K562 (cell line): ENCODE results near the gene FBXL13. TPM values are rescaled to one million over a fixed set of nuclear protein-coding genes. Genes with fewer than 3 reads are reported as not detected.

Experiments
- AFF1 ChIP-seq, 2 experiments: fragments of 450-650 bp; IDR thresholded peaks; 2 replicates each; pipeline ENCODE4 v1.6.1; 2018; ENCODE audit warnings: mild to moderate bottlenecking in 2 of 2, low read depth in 1 of 2; ENCODE audit not compliant: partially characterized antibody in 2 of 2
- CEBPB ChIP-seq: fragments of 450-650 bp; IDR thresholded peaks from 2 replicates; pipeline ENCODE4 v1.6.1; 2016; ENCODE audit warnings: missing genetic modification characterization, missing compliant biosample characterization
- DLX4 ChIP-seq: fragments of 250-450 bp; sonication (Bioruptor Pico); IDR thresholded peaks from 2 replicates; pipeline ENCODE4 v1.6.1; 2021; ENCODE audit warnings: mild to moderate bottlenecking
- EWSR1 ChIP-seq: fragments of 450-650 bp; IDR thresholded peaks from 2 replicates; pipeline ENCODE4 v1.6.1; 2018; ENCODE audit warnings: borderline replicate concordance, mild to moderate bottlenecking, low read depth, moderate library complexity; ENCODE audit not compliant: partially characterized antibody
- GABPA ChIP-seq: fragments of 200-800 bp; sonication (Bioruptor generic); conservative IDR thresholded peaks from 2 replicates; pipeline ENCODE4 v1.6.1; 2016; ENCODE audit warnings: low read depth, missing genetic modification characterization, missing compliant biosample characterization
- NCOR1 ChIP-seq: fragments of 450-650 bp; IDR thresholded peaks from 2 replicates; pipeline ENCODE4 v1.6.1; 2016; ENCODE audit warnings: mild to moderate bottlenecking, moderate library complexity
- RBM14 ChIP-seq: fragments of 200-400 bp; formaldehyde crosslinking; IDR thresholded peaks from 2 replicates; pipeline ENCODE4 v1.6.1; 2018; ENCODE audit warnings: low read depth, mild to moderate bottlenecking, low read length, moderate library complexity, borderline replicate concordance; ENCODE audit not compliant: insufficient read depth
- RCOR1 ChIP-seq, 2 experiments: IDR thresholded peaks; 2 replicates each; pipeline ENCODE4 v1.6.1; 2012; ENCODE audit warnings: low read depth in 2 of 2, low read length in 2 of 2, borderline replicate concordance in 1 of 2, improper control_type of control experiment in 1 of 2
- SMARCA4 ChIP-seq: fragments of 450-650 bp; IDR thresholded peaks from 2 replicates; pipeline ENCODE4 v1.6.1; 2016
- UBTF ChIP-seq, 2 experiments: IDR thresholded peaks; 2 replicates each; pipeline ENCODE4 v1.6.1; 2012; ENCODE audit warnings: improper control_type of control experiment in 2 of 2, low read depth in 2 of 2, low read length in 2 of 2, borderline replicate concordance in 1 of 2
- ZFX ChIP-seq: sonication (generic); formaldehyde crosslinking; IDR thresholded peaks from 2 replicates; pipeline ENCODE4 v1.8.0; 2022; ENCODE audit warnings: mild to moderate bottlenecking, missing genetic modification reagents, moderate library complexity
- ZNF146 ChIP-seq: IDR thresholded peaks from one replicate; pipeline ENCODE4 v1.6.1; 2018; ENCODE audit warnings: missing compliant biosample characterization; ENCODE audit not compliant: unreplicated experiment
- ZNF165 ChIP-seq: fragments of 250-450 bp; sonication (Bioruptor Pico); IDR thresholded peaks from 2 replicates; pipeline ENCODE4 v1.4.0; 2020; ENCODE audit warnings: borderline replicate concordance
- ZNF232 ChIP-seq: sonication (generic); formaldehyde crosslinking; IDR thresholded peaks from 2 replicates; pipeline ENCODE4 v1.8.0; 2022; ENCODE audit warnings: mild to moderate bottlenecking, missing genetic modification reagents
- ZNF263 ChIP-seq: sonication (generic); formaldehyde crosslinking; IDR thresholded peaks from 2 replicates; pipeline ENCODE4 v1.8.0; 2022; ENCODE audit warnings: mild to moderate bottlenecking, missing genetic modification reagents, borderline replicate concordance
- ZNF77 ChIP-seq: fragments of 250-450 bp; sonication (Bioruptor Pico); IDR thresholded peaks from 2 replicates; pipeline ENCODE4 v1.5.0; 2020
- polyA plus RNA-seq, 8 experiments: library from polyadenylated mRNA; depleted of rRNA in 4 of 8; stranded (reverse) in 5 of 8; unstranded in 3 of 8; fragments of >200 nt; fragmentation: Nextera tagmentation in 2 of 8; fragmentation: Illumina TruSeq in 1 of 8; extraction: Ambion mirVana in 2 of 8; extraction: Trizol in 1 of 8; gene quantifications; 2 replicates each; pipeline versions ENCODE4 v1.2.1 to v1.2.3, GENCODE V29; 2011 to 2014; ENCODE audit warnings: inconsistent platforms in 1 of 8, missing spikeins in 1 of 8
- total RNA-seq, 7 experiments: library from RNA; depleted of rRNA in 6 of 7; stranded (reverse); fragments of >200 nt in 6 of 7; fragmentation: Illumina TruSeq in 2 of 7; extraction: Trizol in 2 of 7; gene quantifications; 2 replicates each; pipeline versions ENCODE4 v1.2.1 to v1.2.3, GENCODE V29; 2011 to 2021; ENCODE audit warnings: low replicate concordance in 1 of 7
- TF ChIP-seq, protein P1 (sequence below): fragments of 450-650 bp; formaldehyde crosslinking; IDR thresholded peaks from 2 replicates; pipeline ENCODE4 v1.4.0; 2022; ENCODE audit warnings: mild to moderate bottlenecking, moderate library complexity
- TF ChIP-seq, protein P2 (sequence below): sonication (generic); formaldehyde crosslinking; IDR thresholded peaks from 2 replicates; pipeline ENCODE4 v1.8.1; 2022; ENCODE audit warnings: missing genetic modification reagents

Gene FBXL13
- total and polyA plus RNA-seq, 9 of the 15 experiments (the other 6 are each of a cell fraction or from before 2014, with no cell fraction given), result 16.3 to 55.0 (median 25.4) TPM

GRCh38 chr7:102973096-102973802 is 101.3 kb downstream of the FBXL13 start (continued):
- TF ChIP-seq EWSR1 (no peak), ZNF232 (peak; percentile 52; the same call in 1 of the 2 replicates), DLX4 (CRISPR knock-in tag) (no peak), AFF1 (IDR thresholded peaks at IDR 0.05; ENCODE audit: low read depth in 1 of 2, partially characterized antibody in 2 of 2) (peak in 1 of 2 experiments; percentile 73), ZNF146 (peak; percentile 6), ZNF165 (CRISPR knock-in tag) (no peak), GABPA (tag) (peak; percentile 90), NCOR1 (peak; percentile 78), UBTF (IDR thresholded peaks at IDR 0.05; ENCODE audit: borderline replicate concordance in 1 of 2, low read depth in 2 of 2, low read length in 2 of 2) (peak; percentile 55 to 79; a peak in 2 of 4 replicates), ZNF77 (CRISPR knock-in tag) (no peak), RCOR1 (IDR thresholded peaks at IDR 0.05; ENCODE audit: borderline replicate concordance in 1 of 2, low read depth in 2 of 2, low read length in 2 of 2) (peak in 1 of 2 experiments; percentile 59; a peak in 2 of 4 replicates), CEBPB (peak; percentile 73), ZFX (CRISPR knock-in tag) (peak; percentile 97), RBM14 (no peak), SMARCA4 (peak; percentile 85; the same call in 1 of the 2 replicates), ZNF263 (CRISPR knock-in tag) (peak; percentile 47)
- TF ChIP-seq, protein P1, sequence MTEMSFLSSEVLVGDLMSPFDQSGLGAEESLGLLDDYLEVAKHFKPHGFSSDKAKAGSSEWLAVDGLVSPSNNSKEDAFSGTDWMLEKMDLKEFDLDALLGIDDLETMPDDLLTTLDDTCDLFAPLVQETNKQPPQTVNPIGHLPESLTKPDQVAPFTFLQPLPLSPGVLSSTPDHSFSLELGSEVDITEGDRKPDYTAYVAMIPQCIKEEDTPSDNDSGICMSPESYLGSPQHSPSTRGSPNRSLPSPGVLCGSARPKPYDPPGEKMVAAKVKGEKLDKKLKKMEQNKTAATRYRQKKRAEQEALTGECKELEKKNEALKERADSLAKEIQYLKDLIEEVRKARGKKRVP (CRISPR knock-in tag), result peak; percentile 87
- TF ChIP-seq, protein P2, sequence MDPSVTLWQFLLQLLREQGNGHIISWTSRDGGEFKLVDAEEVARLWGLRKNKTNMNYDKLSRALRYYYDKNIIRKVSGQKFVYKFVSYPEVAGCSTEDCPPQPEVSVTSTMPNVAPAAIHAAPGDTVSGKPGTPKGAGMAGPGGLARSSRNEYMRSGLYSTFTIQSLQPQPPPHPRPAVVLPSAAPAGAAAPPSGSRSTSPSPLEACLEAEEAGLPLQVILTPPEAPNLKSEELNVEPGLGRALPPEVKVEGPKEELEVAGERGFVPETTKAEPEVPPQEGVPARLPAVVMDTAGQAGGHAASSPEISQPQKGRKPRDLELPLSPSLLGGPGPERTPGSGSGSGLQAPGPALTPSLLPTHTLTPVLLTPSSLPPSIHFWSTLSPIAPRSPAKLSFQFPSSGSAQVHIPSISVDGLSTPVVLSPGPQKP, result no peak
